ENCODE measurements around the gene NUB1.

NUB1 gene

GRCh38 chr7:151342102-151342646, 562 bp downstream of the NUB1 start:
- CTCF ChIA-PET = interaction anchor here (1.4 to 1.7 kb wide), 2 partner anchors 8 to 27 kb away, joined by 8 read pairs; no protein-coding TSS in a partner anchor
- POLR2A ChIA-PET = interaction anchor here (0.7 to 2.2 kb wide), 14 partner anchors 9 to 386 kb away, joined by 3 to 21 read pairs (median 3); partner anchors contain the start of gene ABCF2
- TF ChIP-seq CTBP1 (IDR thresholded peaks at IDR 0.05; ENCODE audit: borderline replicate concordance) (no peak), L3MBTL2 (conservative IDR thresholded peaks at IDR 0.05) (no peak), ELF4 (IDR thresholded peaks at IDR 0.05) (no peak), ARNT (IDR thresholded peaks at IDR 0.05) (no peak), ZNF384 (IDR thresholded peaks at IDR 0.05) (no peak), HDGF (IDR thresholded peaks at IDR 0.05; ENCODE audit: borderline replicate concordance) (no peak), FOXM1 (IDR thresholded peaks at IDR 0.05; ENCODE audit: borderline replicate concordance) (no peak), TARDBP (IDR thresholded peaks at IDR 0.05) (no peak), LEF1 (IDR thresholded peaks at IDR 0.05; ENCODE audit: borderline replicate concordance) (no peak), FOXA1 (IDR thresholded peaks at IDR 0.05) (no peak), BHLHE40 (IDR thresholded peaks at IDR 0.05; ENCODE audit: borderline replicate concordance) (no peak), PKNOX1 (IDR thresholded peaks at IDR 0.05) (no peak), SUZ12 (IDR thresholded peaks at IDR 0.05) (no peak), NFRKB (IDR thresholded peaks at IDR 0.05) (no peak)
- DNase-seq (ENCODE audit: extremely low spot score) = no peak

DNA sequence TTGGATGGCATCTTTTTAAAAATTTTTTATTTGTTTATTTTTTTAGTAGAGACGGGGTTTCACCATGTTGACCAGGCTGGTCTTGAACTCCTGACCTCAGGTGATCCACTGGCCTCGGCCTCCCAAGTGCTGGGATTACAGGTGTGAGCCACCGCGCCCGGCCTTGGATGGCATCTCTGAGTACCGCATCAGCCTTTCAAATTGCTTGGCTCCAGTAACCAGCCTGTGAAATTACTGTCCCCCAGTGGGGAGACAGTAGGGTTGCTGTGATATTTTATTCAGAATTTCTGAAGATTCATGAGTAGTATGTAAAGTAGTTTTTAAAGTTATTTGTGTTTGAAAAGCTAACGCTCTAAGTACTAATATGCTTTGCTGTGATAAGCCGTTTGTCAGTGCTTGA, 1.2 kb downstream of the NUB1 start:
- no peak for TF ChIP-seq L3MBTL2 (conservative IDR thresholded peaks at IDR 0.05)
- POLR2A ChIA-PET = interaction anchor here (1.4 kb wide), 1 partner anchor 66 kb away, joined by 3 read pairs; no protein-coding TSS in a partner anchor
- DNase-seq (ENCODE audit: extremely low spot score) = no peak
- CTCF ChIA-PET = interaction anchor here (0.6 to 0.8 kb wide), 3 partner anchors 9 to 27 kb away, joined by 3 to 5 read pairs (median 4); no protein-coding TSS in a partner anchor

DNA sequence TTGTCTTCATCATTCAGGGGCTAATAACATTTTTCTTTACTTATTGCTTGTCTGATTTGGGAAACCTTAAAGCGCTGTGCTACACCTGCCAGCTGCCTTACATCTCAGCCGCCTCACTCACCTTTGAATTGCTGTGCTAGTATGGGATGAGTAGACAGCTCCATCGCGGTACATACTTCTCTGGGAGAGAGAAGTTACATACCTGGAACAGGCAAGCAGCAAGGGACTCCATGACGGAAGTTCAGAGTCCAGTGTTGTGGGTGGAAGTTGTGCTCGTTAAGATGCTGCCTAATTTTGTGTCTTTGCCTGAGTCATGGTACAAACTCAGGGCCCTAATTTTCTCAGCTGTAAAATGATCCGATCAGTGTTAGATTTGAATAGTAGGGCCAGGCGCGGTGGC, 1.9 kb downstream of the NUB1 start:
- no peak for TF ChIP-seq NFRKB (IDR thresholded peaks at IDR 0.05)
- no peak for TF ChIP-seq L3MBTL2 (conservative IDR thresholded peaks at IDR 0.05)
- no peak for TF ChIP-seq HDGF (IDR thresholded peaks at IDR 0.05; ENCODE audit: borderline replicate concordance)
- TF ChIP-seq ZNF384 (IDR thresholded peaks at IDR 0.05) = no peak
- TF ChIP-seq TARDBP (IDR thresholded peaks at IDR 0.05) = no peak
- no peak for TF ChIP-seq FOXK2 (IDR thresholded peaks at IDR 0.05)
- no peak for TF ChIP-seq LEF1 (IDR thresholded peaks at IDR 0.05; ENCODE audit: borderline replicate concordance)
- CTCF ChIA-PET = interaction anchor here (0.6 to 1.0 kb wide), 4 partner anchors 9 to 28 kb away, joined by 3 to 5 read pairs (median 4); no protein-coding TSS in a partner anchor
- POLR2A ChIA-PET = interaction anchor here (1.4 kb wide), 1 partner anchor 66 kb away, joined by 3 read pairs; no protein-coding TSS in a partner anchor
- DNase-seq (ENCODE audit: extremely low spot score) = no peak

DNA sequence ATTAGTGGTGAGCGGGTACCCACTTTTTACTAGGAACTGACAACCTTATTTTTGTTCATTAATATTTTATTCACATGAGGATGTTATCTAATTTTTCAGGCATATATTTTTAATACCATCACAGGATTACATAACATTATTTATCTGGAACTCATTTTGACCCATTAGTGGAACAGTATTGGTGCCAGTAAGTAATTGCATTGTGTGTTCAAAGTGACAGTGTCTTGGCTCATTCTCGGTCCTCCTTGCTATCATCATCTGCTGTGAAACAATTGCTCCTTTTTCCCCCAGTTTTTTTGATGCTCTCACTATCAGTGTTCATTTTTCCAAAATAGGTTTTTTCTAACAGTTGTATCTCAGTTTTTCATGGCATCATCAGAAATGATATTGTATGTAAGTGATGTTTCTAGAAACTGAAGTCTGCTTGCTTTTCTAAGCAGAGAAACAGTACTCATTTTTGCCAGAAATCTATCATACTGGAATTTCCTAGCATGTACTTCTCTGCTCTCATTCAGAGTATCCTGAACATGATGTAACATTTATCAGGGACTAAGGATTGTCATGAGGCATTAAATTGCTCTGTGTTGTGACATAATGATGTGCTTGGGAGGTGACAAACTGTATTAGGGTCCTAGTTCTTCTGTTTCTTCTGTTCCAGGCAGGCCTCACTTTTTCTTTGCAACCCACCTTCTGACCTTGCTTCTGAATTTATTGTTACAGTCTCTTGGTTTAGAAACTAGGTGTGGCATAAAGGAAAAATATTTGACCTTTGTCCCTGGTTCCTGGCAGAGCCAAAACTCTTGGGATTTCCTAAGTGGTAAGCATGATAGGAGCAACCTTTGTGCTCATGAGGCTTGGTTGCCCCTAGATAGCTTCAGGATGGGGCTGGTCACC, 4.2 kb downstream of the NUB1 start:
- DNase-seq (ENCODE audit: extremely low spot score) = no peak
- ChIA-PET POLR2A (no interaction called here), CTCF (interaction anchor here (0.6 kb wide), 1 partner anchor 32 kb away, joined by 3 read pairs; no protein-coding TSS in a partner anchor)
- no peak for TF ChIP-seq TARDBP (IDR thresholded peaks at IDR 0.05)

DNA sequence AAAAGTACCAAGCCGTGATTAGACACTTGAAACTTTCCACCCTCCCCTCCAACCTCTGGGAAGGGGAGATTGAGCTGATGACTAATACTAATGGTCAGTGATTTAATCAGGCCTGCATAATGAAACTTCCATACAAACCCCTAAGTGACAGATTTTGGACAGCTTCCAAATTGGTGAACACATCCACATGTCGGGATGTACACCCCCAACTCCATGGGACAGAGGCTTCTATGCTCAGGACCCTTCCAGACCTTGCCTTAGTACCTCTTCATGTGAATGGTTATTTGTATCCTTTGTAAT, 4.8 kb downstream of the NUB1 start:
- no peak for DNase-seq (ENCODE audit: extremely low spot score)
- POLR2A ChIA-PET = no interaction called here
- CTCF ChIA-PET = interaction anchor here (0.6 kb wide), 1 partner anchor 33 kb away, joined by 3 read pairs; no protein-coding TSS in a partner anchor
- no peak for TF ChIP-seq FOXA1 (IDR thresholded peaks at IDR 0.05)
- no peak for TF ChIP-seq SP1 (IDR thresholded peaks at IDR 0.05)
- TF ChIP-seq ELF4 (IDR thresholded peaks at IDR 0.05) = no peak
- TF ChIP-seq FOXM1 (IDR thresholded peaks at IDR 0.05; ENCODE audit: borderline replicate concordance) = no peak
- no peak for TF ChIP-seq PKNOX1 (IDR thresholded peaks at IDR 0.05)
- no peak for TF ChIP-seq SUZ12 (IDR thresholded peaks at IDR 0.05)
- no peak for TF ChIP-seq HDGF (IDR thresholded peaks at IDR 0.05; ENCODE audit: borderline replicate concordance)
- TF ChIP-seq TARDBP (IDR thresholded peaks at IDR 0.05) = no peak
- TF ChIP-seq NFRKB (IDR thresholded peaks at IDR 0.05) = no peak
- no peak for TF ChIP-seq LEF1 (IDR thresholded peaks at IDR 0.05; ENCODE audit: borderline replicate concordance)
- no peak for TF ChIP-seq ZNF384 (IDR thresholded peaks at IDR 0.05)

GRCh38 chr7:151347200-151347599, 5.6 kb downstream of the NUB1 start:
- no peak for TF ChIP-seq CTBP1 (IDR thresholded peaks at IDR 0.05; ENCODE audit: borderline replicate concordance)
- no peak for TF ChIP-seq FOXM1 (IDR thresholded peaks at IDR 0.05; ENCODE audit: borderline replicate concordance)
- no peak for TF ChIP-seq SUZ12 (IDR thresholded peaks at IDR 0.05)
- TF ChIP-seq ZNF384 (IDR thresholded peaks at IDR 0.05) = no peak
- TF ChIP-seq ELF4 (IDR thresholded peaks at IDR 0.05) = no peak
- TF ChIP-seq SP1 (IDR thresholded peaks at IDR 0.05) = no peak
- no peak for TF ChIP-seq L3MBTL2 (conservative IDR thresholded peaks at IDR 0.05)
- TF ChIP-seq BHLHE40 (IDR thresholded peaks at IDR 0.05; ENCODE audit: borderline replicate concordance) = no peak
- no peak for TF ChIP-seq NFRKB (IDR thresholded peaks at IDR 0.05)
- no peak for TF ChIP-seq FOXK2 (IDR thresholded peaks at IDR 0.05)
- TF ChIP-seq PKNOX1 (IDR thresholded peaks at IDR 0.05) = no peak
- no peak for TF ChIP-seq ARNT (IDR thresholded peaks at IDR 0.05)
- no peak for TF ChIP-seq TARDBP (IDR thresholded peaks at IDR 0.05)
- TF ChIP-seq LEF1 (IDR thresholded peaks at IDR 0.05; ENCODE audit: borderline replicate concordance) = no peak
- TF ChIP-seq FOXA1 (IDR thresholded peaks at IDR 0.05) = no peak
- TF ChIP-seq HDGF (IDR thresholded peaks at IDR 0.05; ENCODE audit: borderline replicate concordance) = no peak
- no peak for DNase-seq (ENCODE audit: extremely low spot score)
- POLR2A ChIA-PET = no interaction called here

More at GRCh38 chr7:151347200-151347599, 5.6 kb downstream of the NUB1 start:
- CTCF ChIA-PET = interaction anchor here (1.0 kb wide), 1 partner anchor 32 kb away, joined by 5 read pairs; no protein-coding TSS in a partner anchor

All from HEK293T (cell line).